H1 (cell line): ENCODE measurements around the gene DNAJB6. TPM values are rescaled to one million over a fixed set of nuclear protein-coding genes. Genes with fewer than 3 reads are reported as not detected.

Experiments used
- CTCF ChIA-PET: fragments of 300-600 bp; sonication (Branson Sonifier 250); formaldehyde crosslinking; loops from one replicate; lab custom pipeline; 2021; ENCODE audit not compliant: partially characterized antibody; lab: Charles Lee
- POLR2A ChIA-PET: fragments of 300-600 bp; sonication (Branson Sonifier 250); formaldehyde crosslinking; loops from one replicate; lab custom pipeline; 2021; ENCODE audit warnings: inconsistent platforms; ENCODE audit not compliant: partially characterized antibody; lab: Charles Lee
- DNase-seq, 2 experiments: peaks; one replicate each; pipeline versions ENCODE4 v3.0.0 to v3.0.0-alpha.2; 2010 to 2022; ENCODE audit warnings: low spot score in 2 of 2, low read depth in 1 of 2, mixed read lengths in 1 of 2
- FAIRE-seq: peaks from 2 replicates; lab custom pipeline; 2011; peaks lifted over from hg19 to GRCh38; lab: Jason Lieb, UNC
- H2AFZ ChIP-seq: 2 replicates; pipeline ENCODE4 v1.8.1; 2012; ENCODE audit warnings: low read length, inconsistent platforms
- H2AK5ac ChIP-seq: 2 replicates; pipeline ENCODE4 v1.6.1; 2013; ENCODE audit warnings: low read depth, low read length
- H2BK120ac ChIP-seq: replicated peaks from 2 replicates; pipeline ENCODE3; 2013; ENCODE audit warnings: low read depth, low read length, inconsistent platforms
- H2BK12ac ChIP-seq: 2 replicates; pipeline ENCODE4 v1.6.1; 2013; ENCODE audit warnings: low read depth, low read length
- H2BK15ac ChIP-seq: 2 replicates; pipeline ENCODE4 v1.6.1; 2013; ENCODE audit warnings: low read length
- H2BK20ac ChIP-seq: 2 replicates; pipeline ENCODE4 v1.6.1; 2013; ENCODE audit warnings: low read length
- H2BK5ac ChIP-seq: 2 replicates; pipeline ENCODE4 v1.6.1; 2013; ENCODE audit warnings: low read depth, low read length
- H3K14ac ChIP-seq: 2 replicates; pipeline ENCODE4 v1.6.1; 2013; ENCODE audit warnings: inconsistent platforms; ENCODE audit not compliant: insufficient read length
- H3K18ac ChIP-seq: 2 replicates; pipeline ENCODE4 v1.6.1; 2013; ENCODE audit warnings: low read length; ENCODE audit errors: extremely low read depth
- H3K23ac ChIP-seq: 2 replicates; pipeline ENCODE4 v1.6.1; 2013; ENCODE audit warnings: inconsistent platforms; ENCODE audit not compliant: insufficient read length
- H3K23me2 ChIP-seq: 2 replicates; pipeline ENCODE4 v1.6.1; 2013; ENCODE audit warnings: low read depth, low read length
- H3K27ac ChIP-seq: 2 replicates; pipeline ENCODE4 v1.6.1; 2011; ENCODE audit warnings: low read depth, low read length, inconsistent platforms
- H3K27me3 ChIP-seq, 4 experiments: replicated peaks in 1 of 4; 1 replicate in 1 of 4; 2 replicates in 3 of 4; pipeline versions ENCODE4 v1.6.1 to v1.8.1; 2011 to 2013; ENCODE audit warnings: low read length in 3 of 4, mild to moderate bottlenecking in 3 of 4, inconsistent platforms in 2 of 4, mixed read lengths in 2 of 4, moderate library complexity in 1 of 4; ENCODE audit not compliant: control insufficient read depth in 3 of 4, insufficient read depth in 3 of 4; ENCODE audit errors: extremely low read depth in 1 of 4
- H3K36me3 ChIP-seq, 4 experiments: 2 replicates each; pipeline versions ENCODE4 v1.6.1 to v1.8.1; 2011 to 2013; ENCODE audit warnings: mild to moderate bottlenecking in 4 of 4, low read length in 3 of 4, moderate library complexity in 2 of 4, control low read depth in 1 of 4, inconsistent platforms in 1 of 4; ENCODE audit not compliant: insufficient read depth in 4 of 4, control insufficient read depth in 2 of 4
- H3K4ac ChIP-seq: replicated peaks from 2 replicates; pipeline ENCODE3; 2013; ENCODE audit warnings: low read length, low read depth, mixed read lengths, inconsistent platforms; ENCODE audit not compliant: insufficient read length
- H3K4me1 ChIP-seq, 4 experiments: replicated peaks in 1 of 4; 1 replicate in 1 of 4; 2 replicates in 3 of 4; pipeline versions ENCODE4 v1.6.1 to v1.8.1; 2011 to 2013; ENCODE audit warnings: low read length in 3 of 4, inconsistent platforms in 2 of 4, mixed read lengths in 1 of 4; ENCODE audit not compliant: insufficient read depth in 4 of 4, control insufficient read depth in 3 of 4
- H3K4me2 ChIP-seq, 2 experiments: 2 replicates each; pipeline versions ENCODE4 v1.6.1 to v1.8.1; 2011 to 2013; ENCODE audit warnings: low read depth in 2 of 2, low read length in 2 of 2, control low read depth in 1 of 2, inconsistent platforms in 1 of 2, mild to moderate bottlenecking in 1 of 2; ENCODE audit not compliant: insufficient read depth in 1 of 2
- H3K4me3 ChIP-seq, 4 experiments: fragments of 200-600, 300-600 bp in 1 of 4; sonication (generic), shearing (Covaris generic), sonication (Bioruptor Twin) in 1 of 4; 2 replicates each; pipeline versions ENCODE4 v1.5.1 to v1.8.1; 2011 to 2016; ENCODE audit warnings: low read length in 4 of 4, low read depth in 3 of 4, control low read depth in 2 of 4, inconsistent platforms in 2 of 4, mild to moderate bottlenecking in 2 of 4, mixed read lengths in 1 of 4, moderate library complexity in 1 of 4; ENCODE audit not compliant: insufficient read depth in 2 of 4; ENCODE audit errors: extremely low read depth in 1 of 4
- H3K56ac ChIP-seq: replicated peaks from 2 replicates; pipeline ENCODE3; 2013; ENCODE audit warnings: low read depth, mild to moderate bottlenecking, mixed read lengths, low read length, inconsistent platforms; ENCODE audit not compliant: insufficient read length
- H3K79me1 ChIP-seq: 2 replicates; pipeline ENCODE4 v1.6.1; 2013; ENCODE audit warnings: low read depth, low read length, control low read depth
- H3K79me2 ChIP-seq, 2 experiments: 2 replicates each; pipeline versions ENCODE4 v1.6.1 to v1.8.1; 2012 to 2013; ENCODE audit warnings: low read length in 2 of 2, mild to moderate bottlenecking in 2 of 2, inconsistent platforms in 1 of 2; ENCODE audit not compliant: insufficient read depth in 2 of 2, control insufficient read depth in 1 of 2
- H3K9ac ChIP-seq, 4 experiments: replicated peaks in 1 of 4; 1 replicate in 1 of 4; 2 replicates in 3 of 4; pipeline versions ENCODE4 v1.6.1 to v1.8.1; 2011 to 2013; ENCODE audit warnings: low read depth in 3 of 4, low read length in 3 of 4, control low read depth in 2 of 4, mild to moderate bottlenecking in 2 of 4, moderate library complexity in 2 of 4, inconsistent platforms in 1 of 4; ENCODE audit errors: extremely low read depth in 1 of 4
- H3K9me3 ChIP-seq, 2 experiments: 2 replicates each; pipeline versions ENCODE4 v1.6.1 to v1.8.1; 2012 to 2013; ENCODE audit warnings: mild to moderate bottlenecking in 2 of 2, moderate library complexity in 2 of 2, control low read depth in 1 of 2, inconsistent platforms in 1 of 2, low read depth in 1 of 2, low read length in 1 of 2, mixed read lengths in 1 of 2; ENCODE audit not compliant: insufficient read depth in 2 of 2
- H4K20me1 ChIP-seq, 2 experiments: replicated peaks in 1 of 2; 2 replicates each; pipeline versions ENCODE3 to v1.8.1; 2011 to 2013; ENCODE audit warnings: inconsistent platforms in 2 of 2, low read length in 2 of 2, mild to moderate bottlenecking in 1 of 2; ENCODE audit not compliant: insufficient read depth in 2 of 2, control insufficient read depth in 1 of 2
- H4K5ac ChIP-seq: 2 replicates; pipeline ENCODE4 v1.6.1; 2013; ENCODE audit warnings: low read length, low read depth, mixed read lengths, inconsistent platforms; ENCODE audit not compliant: insufficient read length
- H4K8ac ChIP-seq: 2 replicates; pipeline ENCODE4 v1.8.0; 2013; ENCODE audit warnings: mild to moderate bottlenecking, moderate library complexity, low read length, inconsistent platforms; ENCODE audit not compliant: insufficient read depth; ENCODE audit errors: extremely low read depth
- H4K91ac ChIP-seq: replicated peaks from 2 replicates; pipeline ENCODE3; 2013; ENCODE audit warnings: low read length, mixed read lengths, inconsistent platforms; ENCODE audit not compliant: insufficient read length
- BRCA1 ChIP-seq: IDR thresholded peaks from 2 replicates; pipeline ENCODE4 v1.6.1; 2012; ENCODE audit warnings: low read depth, low read length, improper control_type of control experiment
- EGR1 ChIP-seq: IDR thresholded peaks from 2 replicates; pipeline ENCODE4 v1.6.1; 2011; ENCODE audit warnings: low read depth, low read length, borderline replicate concordance
- HDAC2 ChIP-seq, 2 experiments: fragments of 300-600 bp in 1 of 2; sonication (generic) in 1 of 2; IDR thresholded peaks; 2 replicates each; pipeline ENCODE4 v1.6.1; 2011 to 2012; ENCODE audit warnings: low read depth in 2 of 2, low read length in 2 of 2, mild to moderate bottlenecking in 2 of 2, moderate library complexity in 2 of 2, borderline replicate concordance in 1 of 2, inconsistent platforms in 1 of 2
- HDAC6 ChIP-seq: IDR thresholded peaks from one replicate; pipeline ENCODE4 v1.7.1; 2012; ENCODE audit warnings: low read depth, mild to moderate bottlenecking, inconsistent platforms, low read length, moderate library complexity
- WGBS, 2 experiments: shearing (Covaris generic) in 1 of 2; methylation state at CpG; one replicate each; pipeline versions ENCODE4 v1.1.6 to v1.1.7; 2013 to 2015; ENCODE audit warnings: low lambda C conversion rate in 2 of 2, mixed read lengths in 2 of 2, inconsistent platforms in 1 of 2, low coverage in 1 of 2, missing lambda C conversion rate in 1 of 2; ENCODE audit not compliant: insufficient replicate concordance in 2 of 2, insufficient coverage in 1 of 2, insufficient read length in 1 of 2; ENCODE audit errors: extremely low coverage in 1 of 2, missing lambda C conversion rate in 1 of 2; 5-methylcytosine and 5-hydroxymethylcytosine counted together
- polyA plus RNA-seq, 7 experiments: library from polyadenylated mRNA; depleted of rRNA in 3 of 7; stranded (reverse) in 5 of 7; unstranded in 2 of 7; fragments of >200 nt in 5 of 7; fragments of 200-250 nt in 2 of 7; gene quantifications; 1 replicate in 5 of 7; 2 replicates in 1 of 7; 4 replicates in 1 of 7; pipeline versions ENCODE4 v1.2.1 to v1.2.3, GENCODE V29; 2011 to 2013; ENCODE audit warnings: missing spikeins in 2 of 7, mixed read lengths in 2 of 7
- total RNA-seq: library from RNA; stranded (reverse); fragmentation: NEBNext Ultra II Directional; extraction: Animal tissue kit (Norgen Biotek cat#: 25700); gene quantifications from 2 replicates; pipeline ENCODE4 v1.2.1, GENCODE V29; 2021

Gene DNAJB6
- total and polyA plus RNA-seq, 2 of the 8 experiments (the other 6 are each of a cell fraction or from before 2014, with no cell fraction given) = 166 to 295 TPM

GRCh38 chr7:157431173-157431950 lies 94.6 kb downstream of the DNAJB6 start:
- DNase-seq (peak in 1 of 2 experiments; percentile 44), FAIRE-seq (no peak)
- no peak overlapping the region for H4K8ac ChIP-seq
- no peaks in the 10 kb centered on the region for H3K79me1 ChIP-seq
- ChIA-PET POLR2A (interaction anchor here (0.7 to 1.2 kb wide), 4 partner anchors 13 to 47 kb away, joined by 3 to 4 read pairs (median 3); no protein-coding TSS in a partner anchor), CTCF (interaction anchor here (0.6 to 2.4 kb wide), 13 partner anchors 10 to 1851 kb away, joined by 3 to 22 read pairs (median 4); no protein-coding TSS in a partner anchor)
- H3K14ac ChIP-seq = no peak overlapping the region
- no peak overlapping the region for H3K9ac ChIP-seq
- H3K56ac ChIP-seq = no peak overlapping the region
- no peak overlapping the region for H4K91ac ChIP-seq
- H3K4me3 ChIP-seq = no peak overlapping the region
- no peaks in the 10 kb centered on the region for H3K27me3 ChIP-seq
- H2BK20ac ChIP-seq = no peak overlapping the region
- H4K5ac ChIP-seq = no peak overlapping the region
- WGBS, 2 experiments = 92% methylated on average over 27 of the region's 29 CpGs; no CpG with 5 or more reads in 1 of the 2 experiments
- no peak overlapping the region for H3K4me2 ChIP-seq
- peaks cover 0 to 11% (median 7%) of the 10 kb centered on the region in 4 experiments; a peak in 6 of 7 replicates for H3K4me1 ChIP-seq
- H3K23ac ChIP-seq = no peak overlapping the region
- peaks cover 1 to 7% of the 10 kb centered on the region in 2 experiments for H4K20me1 ChIP-seq
- H3K18ac ChIP-seq = no peak overlapping the region
- H3K4ac ChIP-seq = no peak overlapping the region
- peak overlapping the region; percentile 90; the same call in 1 of the 2 replicates for H2BK15ac ChIP-seq
- no peaks in the 10 kb centered on the region for H3K79me2 ChIP-seq
- H2BK5ac ChIP-seq = 0 out of 2 replicates have a peak overlapping the region, but pooled peaks have one; percentile 32
- H3K36me3 ChIP-seq = no peaks in the 10 kb centered on the region
- peak overlapping the region; percentile 43; the same call in 1 of the 2 replicates for H2BK12ac ChIP-seq
- no peak overlapping the region for H2BK120ac ChIP-seq
- no peak overlapping the region for H2AFZ ChIP-seq
- H2AK5ac ChIP-seq = peak overlapping the region; percentile 25; the same call in 1 of the 2 replicates
- H3K27ac ChIP-seq = no peak overlapping the region
- peaks cover 9% of the 10 kb centered on the region for H3K23me2 ChIP-seq
- H3K9me3 ChIP-seq = no peaks in the 10 kb centered on the region; a peak in 1 of 4 replicates
- TF ChIP-seq EGR1 (no peak), BRCA1 (no peak), HDAC2 (IDR thresholded peaks at IDR 0.05; ENCODE audit: borderline replicate concordance in 1 of 2, low read depth in 2 of 2, low read length in 2 of 2) (no peak), HDAC6 (no peak)
